HG03025 (cell line): ENCODE results near the gene PGM2.
A peak's percentile ranks its signal among the peaks of the same experiment; 100 is the strongest.

Source experiments
- ATAC-seq: cut with Tn5 transposase; IDR thresholded peaks from one replicate; pipeline ENCODE4 v1.9.1; 2021; ENCODE audit warnings: mild to moderate bottlenecking, moderate library complexity; ENCODE audit not compliant: unreplicated experiment, low FRiP score

Gene PGM2

DNA sequence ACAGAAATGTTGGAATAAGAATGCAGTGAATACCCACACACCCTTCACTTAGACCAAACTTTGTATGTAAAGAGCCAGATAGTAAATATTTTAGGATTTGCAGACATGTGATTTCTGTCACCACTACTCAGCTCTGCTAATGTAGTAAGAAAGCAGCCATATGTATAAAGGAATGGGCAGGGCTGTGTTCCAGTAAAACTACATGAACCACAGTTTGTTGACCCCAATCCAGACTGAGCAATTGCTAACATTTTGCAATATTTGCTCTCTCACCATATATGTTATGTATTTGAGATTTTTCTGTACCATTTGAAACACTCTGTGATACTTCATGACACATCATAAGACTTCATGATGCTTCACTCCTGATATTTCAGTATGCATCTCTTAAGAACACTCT lies 32.4 kb downstream of the PGM2 start:
- no peak for ATAC-seq

DNA sequence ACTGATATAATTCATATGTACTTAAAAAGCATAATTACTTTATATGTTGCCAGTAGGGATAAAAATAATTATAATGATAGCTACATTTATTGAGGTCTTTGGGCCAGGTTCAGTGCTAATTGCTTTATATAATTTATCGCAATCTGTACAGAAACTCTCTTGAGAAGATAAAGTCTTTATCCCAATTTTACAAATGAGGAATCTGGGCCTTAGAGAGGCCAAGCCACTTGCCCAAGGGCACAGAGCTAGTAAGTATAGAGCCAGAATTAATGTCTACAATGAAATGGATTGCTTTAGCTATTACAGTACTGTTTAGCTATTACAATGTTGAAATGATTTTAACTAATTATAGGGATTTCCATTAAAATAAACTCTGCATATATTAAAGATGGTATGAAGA lies 33.8 kb downstream of the PGM2 start:
- no peak for ATAC-seq

DNA sequence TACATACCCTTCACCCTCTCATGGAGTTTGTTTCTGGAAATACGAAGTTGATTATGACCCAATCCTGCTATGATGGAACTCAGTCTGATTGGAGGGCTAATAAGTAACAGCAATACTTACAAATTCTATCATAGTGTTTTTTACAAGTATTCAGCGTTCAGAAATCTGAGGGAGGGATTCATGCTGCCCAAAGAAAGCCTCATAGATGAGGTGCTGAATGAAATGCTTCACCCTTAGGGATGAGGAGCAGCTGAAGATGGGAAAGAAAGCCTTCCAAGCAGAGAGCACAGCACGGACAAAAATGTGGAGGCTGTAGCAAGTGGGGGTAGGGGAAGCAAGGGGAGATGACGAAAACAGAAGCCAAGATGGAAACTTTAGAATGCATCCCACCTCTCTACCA lies 36.5 kb downstream of the PGM2 start:
- no peak for ATAC-seq

DNA sequence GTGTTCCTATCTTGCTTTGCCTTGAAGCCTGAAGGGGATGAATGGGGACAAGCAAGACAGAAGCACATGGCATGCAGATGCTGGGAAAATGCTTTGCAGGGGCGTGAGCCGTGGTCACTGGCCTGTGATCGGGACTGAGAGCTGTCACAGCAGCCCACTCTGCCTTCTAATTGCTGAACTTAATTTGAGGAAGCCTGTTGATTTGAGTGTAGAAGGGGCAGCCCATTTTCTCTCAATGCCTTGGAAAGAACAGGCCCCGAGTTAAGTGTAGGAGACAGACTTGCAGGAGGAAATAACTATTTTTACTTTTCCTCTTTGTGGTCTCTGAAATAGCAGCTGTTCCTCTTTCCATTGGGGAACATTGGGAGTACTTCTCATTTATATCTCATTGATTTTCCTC lies 38.3 kb downstream of the PGM2 start:
- no peak for ATAC-seq

DNA sequence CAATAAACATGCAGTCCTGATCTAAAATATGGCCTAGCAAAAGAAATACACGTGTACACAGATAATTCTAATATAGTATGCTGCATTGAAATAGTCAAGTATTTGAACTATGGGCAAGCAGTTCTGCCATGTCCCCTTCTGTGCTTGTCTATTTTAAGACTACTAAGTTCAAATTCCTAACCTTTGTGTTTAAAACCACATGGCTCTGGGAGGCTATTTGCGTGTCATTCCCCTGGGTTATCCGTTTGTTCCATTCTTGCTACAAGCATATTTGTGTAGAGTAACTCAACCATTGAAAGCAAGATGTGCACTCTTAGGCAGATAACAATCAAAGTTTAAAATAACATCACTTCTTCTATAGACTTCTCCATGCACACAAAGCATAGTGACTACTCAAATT lies 39.0 kb downstream of the PGM2 start:
- ATAC-seq: no peak

DNA sequence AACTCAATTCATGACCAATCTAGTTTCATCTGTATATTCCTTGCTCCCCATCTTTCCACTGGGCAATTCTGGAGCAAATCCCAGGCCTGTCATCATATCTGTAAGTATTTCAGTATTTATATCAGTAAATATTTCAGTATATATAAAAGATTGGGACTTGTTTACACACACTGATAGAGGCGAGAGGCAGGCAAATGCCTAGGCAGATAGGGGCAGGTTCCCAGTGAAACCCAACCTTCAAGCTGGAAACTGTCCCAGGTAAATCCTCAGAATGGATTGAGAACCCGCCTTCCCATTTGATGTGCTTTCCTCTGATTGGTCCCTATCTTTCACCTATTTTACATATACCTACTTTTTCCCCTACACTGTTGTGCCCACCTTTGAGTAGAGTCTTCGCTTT lies 40.6 kb downstream of the PGM2 start:
- no peak for ATAC-seq

DNA sequence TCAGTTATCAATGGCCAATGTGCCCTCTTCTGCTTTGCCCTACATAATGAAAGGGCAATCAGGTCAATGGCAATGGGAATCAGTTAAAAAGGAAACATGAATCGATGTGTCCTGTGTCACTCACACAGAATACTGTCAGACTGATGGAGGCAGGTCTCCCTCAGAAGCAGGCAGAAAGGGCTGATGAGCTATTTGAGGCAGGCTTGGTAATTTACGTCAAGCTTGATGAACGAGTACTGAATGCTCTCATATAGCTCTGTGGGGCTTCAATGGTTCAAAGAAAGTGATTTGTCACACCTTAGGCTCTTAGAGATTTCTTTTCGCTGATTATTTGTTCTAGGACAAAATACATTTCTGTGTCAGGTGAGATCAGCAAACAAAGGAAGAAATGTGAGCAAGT lies 41.8 kb downstream of the PGM2 start:
- ATAC-seq: no peak

DNA sequence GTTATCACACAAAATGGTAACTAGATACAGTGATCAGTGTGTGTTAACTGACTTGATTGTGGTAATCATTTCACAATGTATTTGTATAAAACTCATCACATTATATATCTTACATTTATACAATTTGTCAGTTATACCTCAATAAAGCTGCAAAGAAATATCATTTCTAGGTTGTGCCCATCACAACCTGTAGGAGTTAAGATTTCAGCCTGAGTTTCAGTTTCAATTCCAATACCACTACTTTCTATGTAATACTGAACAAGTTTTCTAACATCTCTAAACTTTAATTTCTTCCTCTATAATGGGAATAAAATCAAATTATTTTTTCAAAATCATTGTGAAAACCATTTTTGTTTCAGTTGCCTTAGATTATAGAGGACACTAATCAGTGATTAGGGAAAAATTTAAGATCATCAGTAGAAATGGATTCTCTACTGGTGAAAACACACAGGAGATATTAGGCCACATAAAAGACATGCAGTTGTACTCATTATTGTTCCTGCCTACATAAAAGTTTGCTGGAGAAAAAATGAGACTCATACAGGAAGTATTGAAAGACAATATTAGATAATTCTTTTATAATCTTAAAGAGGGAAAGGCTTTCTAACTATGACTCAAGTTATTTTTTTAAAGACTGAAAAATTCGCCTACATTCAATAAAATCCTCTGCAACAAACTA lies 46.0 kb downstream of the PGM2 start:
- no peak for ATAC-seq

DNA sequence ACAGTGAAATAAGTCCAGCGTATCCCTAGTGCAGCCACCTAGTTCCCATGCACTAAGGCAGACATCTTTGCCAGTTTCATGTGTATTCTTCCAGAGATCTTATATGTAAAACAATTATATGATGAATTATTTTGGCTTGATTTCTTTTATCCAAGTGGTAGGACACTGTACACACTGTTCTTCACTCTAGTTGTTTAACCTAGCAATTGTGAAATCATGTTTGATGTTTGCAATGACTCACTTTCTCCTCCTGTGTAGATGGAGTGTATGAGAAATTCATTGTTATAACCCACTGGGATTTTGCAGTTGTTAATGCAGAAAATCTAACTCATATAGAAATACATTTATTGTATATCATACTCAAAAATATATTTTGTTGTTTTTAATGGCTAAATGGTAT lies 46.9 kb downstream of the PGM2 start:
- ATAC-seq: no peak

DNA sequence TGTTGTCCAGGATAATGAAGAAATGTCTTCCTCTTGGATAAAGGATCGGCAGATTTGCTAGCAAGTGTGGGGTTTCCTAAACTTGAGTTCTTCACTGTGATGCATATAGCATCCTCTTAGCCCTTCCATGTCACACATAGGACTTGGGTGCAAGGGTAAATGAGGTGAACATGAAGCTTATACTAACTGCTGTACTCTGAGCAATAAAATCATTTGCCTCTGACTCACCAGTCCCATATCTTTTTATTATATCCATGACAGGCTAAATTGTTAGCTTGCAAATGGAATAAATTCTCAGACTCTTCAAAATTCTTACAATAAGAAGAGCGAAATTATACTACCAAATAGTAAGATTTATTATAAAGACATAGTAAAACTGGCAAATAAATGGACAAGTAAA lies 49.7 kb downstream of the PGM2 start:
- no peak for ATAC-seq

DNA sequence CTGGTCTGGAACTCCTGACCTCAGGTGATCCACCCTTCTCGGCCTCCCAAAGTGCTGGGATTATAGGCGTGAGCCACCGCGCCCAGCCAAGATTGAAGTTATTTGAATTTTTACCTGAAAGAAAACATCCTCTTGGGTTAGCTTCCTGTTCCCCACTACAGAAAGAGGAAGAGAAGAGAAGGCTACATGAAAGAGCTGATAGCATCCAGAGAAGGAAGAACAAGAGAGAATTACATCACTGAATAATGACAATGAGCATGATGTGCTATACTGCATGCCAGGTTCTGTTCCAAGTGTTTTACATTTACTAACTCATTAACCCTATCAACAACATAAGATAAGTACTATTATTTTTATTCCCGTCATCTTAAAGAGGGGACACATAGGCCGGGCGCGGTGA lies 52.9 kb downstream of the PGM2 start:
- no peak for ATAC-seq

DNA sequence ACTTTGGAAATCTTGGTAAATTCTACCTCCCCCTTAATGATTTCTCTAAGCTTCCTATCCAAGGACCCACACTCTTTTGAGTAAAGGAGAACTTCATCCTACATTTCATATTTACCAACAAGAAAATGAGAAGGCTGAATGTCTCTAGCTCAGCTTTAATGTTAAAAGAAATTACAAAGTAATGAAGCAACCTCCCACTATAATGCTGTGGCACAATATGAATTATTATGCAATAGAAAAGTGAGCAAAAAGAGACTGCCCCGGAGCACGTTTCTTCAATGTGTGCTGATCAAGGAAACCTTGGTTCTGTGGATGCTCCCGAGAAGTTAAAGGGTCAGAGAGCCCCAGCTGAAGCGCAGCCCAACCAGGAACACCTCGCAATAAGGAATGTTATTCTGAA lies 55.3 kb downstream of the PGM2 start:
- no peak for ATAC-seq

DNA sequence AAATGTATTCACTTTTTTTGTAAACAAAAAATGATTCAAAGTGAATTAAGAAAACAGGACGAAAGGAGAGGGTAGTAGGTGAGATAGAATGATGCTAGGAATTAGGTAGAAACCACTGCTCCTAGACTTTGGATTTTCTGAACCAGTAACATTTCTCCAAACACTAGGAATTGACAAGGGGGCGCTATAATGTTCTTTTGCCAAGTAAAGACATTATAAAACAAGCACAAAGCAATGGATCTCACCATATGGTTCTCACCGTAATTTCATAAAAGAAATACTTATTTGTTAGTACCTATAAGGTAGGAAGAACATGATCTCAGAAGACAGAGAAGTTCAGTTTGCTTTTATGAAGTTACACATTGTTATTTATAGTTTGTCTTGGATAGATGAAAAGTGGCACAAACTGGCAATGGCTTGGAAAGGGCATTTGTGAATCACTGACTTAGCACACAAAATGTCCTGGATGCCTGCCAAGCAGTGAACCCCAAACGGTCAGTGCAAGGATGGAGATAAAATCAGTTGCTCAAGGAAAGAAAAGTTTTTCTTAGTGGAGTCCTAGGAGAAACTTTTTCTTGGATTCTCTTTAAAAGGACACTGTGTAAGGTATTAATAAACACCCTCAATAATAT lies 56.3 kb downstream of the PGM2 start:
- no peak for ATAC-seq

DNA sequence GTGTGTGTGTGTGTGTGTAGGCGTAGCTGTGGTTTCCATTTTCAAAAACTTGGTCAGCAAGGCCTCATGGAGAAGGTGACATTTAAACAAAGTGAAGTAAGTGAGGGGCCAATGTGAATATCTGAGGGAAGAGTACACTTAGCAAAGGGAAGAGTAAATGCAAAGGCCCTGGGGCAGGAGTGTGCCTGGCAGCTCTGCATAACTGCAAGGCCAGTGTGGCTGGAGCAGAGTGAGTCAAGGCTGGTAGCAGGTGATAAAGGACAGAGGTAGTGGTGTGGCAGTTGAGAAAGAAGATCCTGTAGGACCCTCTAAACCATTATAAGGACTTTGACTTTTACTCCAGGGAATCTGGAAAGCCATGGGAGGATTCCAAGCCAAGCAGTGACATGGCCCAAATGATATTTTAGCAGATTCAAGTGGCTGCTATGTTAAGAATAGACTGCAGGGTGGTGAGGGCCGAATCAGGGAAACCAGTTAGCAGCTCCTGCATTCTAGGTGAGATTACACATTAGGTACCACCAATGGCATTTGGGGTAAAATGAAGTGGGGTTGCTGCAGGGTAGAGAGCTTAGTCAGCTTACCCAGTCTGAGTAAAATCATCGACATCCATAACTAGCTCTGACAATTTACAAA lies 58.5 kb downstream of the PGM2 start:
- ATAC-seq: no peak

DNA sequence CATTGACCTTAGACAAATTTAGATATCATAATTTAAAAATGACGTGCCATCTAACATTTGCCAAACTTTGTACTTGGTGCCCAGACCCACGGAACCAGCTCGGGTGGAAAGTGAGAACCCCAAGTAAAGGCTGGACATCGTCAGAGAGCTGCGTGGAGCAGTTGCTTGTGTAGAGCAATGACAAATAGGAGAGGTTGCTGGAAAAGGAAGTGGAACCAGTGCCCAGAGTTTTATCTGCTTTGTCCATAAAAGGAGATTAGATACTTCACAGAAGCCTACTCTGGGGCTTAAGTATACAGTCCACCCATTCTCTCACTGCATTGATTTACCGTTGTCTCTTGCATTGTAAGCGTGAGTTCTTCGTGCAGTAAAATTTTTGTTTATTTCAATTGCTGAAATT lies 59.0 kb downstream of the PGM2 start:
- ATAC-seq: no peak

DNA sequence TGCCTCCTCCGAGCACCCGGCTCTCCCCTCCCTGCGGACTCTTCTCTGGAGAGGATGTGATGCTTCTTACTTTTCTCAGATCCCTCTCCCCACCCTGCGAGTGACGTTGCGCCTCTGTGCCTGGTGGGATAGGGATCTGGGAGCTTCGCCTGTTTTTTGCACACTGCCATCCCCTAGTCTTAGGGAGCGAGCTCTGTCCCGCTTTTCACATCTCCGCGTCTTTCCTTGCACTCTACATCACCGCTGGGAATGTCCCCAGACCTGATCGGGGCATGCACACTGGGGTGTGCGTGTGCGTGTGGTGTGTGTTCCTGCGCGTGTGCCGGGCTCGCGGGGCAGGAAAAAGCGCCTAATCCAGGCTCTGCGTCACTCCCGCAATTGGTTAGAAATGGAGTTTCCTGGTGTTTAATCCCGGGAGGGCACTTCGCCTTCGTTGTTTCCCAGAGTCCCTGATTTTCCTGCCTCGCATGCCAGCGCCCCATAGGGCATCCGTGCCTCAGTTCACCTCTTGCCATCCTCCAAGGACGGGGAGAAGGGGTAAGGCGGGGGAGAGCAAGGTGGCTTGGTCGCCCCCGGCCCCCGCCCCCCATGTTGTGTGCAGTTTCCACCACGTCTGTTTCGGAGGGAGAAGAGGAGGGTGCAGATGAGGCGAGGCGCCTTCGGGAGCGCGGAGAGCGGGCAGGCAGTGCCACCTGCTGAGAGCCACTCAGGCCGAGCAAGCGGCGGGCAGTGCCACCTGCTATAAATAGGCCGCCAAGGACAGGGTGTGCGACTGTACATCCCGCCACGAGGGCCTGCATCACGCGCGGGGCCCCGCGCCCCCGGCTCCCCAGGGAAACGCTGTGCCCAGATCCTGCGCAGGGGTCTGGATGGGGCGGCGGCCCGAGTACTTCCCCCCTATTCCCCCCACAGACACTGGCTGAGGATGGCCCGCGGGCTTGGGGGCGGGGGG lies 63.6 kb downstream of the PGM2 start:
- no peak for ATAC-seq

DNA sequence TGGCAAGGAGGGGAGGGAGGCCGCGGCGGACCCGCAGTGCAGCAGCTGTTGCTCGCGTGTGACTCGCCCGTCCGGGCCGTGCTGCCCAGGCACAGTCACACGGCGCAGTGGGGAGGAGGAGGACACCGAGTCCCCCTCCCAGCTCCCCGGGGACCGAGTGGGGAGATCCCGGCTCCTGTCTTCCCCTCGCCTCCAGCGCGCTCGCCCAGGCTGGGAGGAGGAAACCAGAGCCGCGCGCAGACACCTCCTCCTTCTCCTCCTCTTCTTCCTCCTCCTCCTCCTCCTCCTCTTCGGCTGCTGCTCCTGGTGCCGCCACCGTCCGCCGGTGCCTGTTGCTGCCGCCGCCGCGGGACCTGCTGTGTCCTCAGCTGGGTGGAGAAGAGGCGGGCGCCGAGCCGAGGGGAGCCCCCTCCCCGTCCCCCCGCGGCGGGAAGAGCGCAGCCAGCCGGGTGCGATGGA lies 64.3 kb downstream of the PGM2 start, which contains the start of gene TBC1D1:
TBC1D1 (plus strand) TSS at position 284 of the 459 bp plus-strand sequence. CDS start 11,012 bp downstream, outside the sequence.
- ATAC-seq: peak; percentile 23

DNA sequence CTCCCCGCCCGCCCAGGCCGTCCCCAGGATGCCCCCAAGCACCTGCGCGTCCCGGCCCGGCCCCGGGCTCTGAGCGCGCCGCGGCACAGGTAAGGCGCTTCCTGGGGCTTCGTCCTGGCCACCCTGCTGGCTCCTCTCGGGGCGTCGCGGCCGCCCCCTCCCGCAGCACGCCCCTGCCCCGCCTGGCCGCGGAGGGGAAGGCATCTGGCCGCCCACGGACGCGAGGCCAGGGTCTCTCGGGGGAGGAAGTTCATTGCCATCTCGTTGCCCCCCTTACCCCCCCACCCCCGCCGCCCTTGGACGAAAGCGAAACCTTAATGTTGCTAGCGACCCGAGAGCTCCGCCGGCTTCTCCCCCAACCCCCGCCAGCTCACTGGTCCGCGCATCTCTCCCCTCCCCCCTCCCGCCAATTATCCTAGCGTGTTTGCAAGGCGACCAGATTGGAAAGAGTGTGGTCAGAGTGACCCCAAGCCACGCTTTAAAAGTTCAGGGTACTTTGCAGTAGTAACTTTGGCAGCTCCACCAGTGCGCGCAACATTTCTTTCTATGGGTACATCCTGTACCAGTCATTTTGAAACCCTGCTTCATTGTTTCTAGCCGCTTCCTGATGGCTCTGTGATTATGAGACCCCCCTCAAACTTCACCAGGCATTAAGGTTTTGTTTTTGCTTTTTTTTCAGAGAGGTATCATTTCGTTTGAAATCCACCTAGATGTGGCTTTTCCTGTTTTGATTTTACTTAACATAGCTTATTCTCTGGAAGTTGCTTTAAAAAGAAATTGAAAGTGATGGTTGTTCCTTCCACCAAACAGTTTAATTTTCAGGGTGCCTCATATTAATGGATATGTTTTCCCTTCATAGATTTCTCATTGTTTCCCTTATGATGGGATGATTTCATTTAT lies 65.0 kb downstream of the PGM2 start:
- peak; percentile 42 for ATAC-seq

DNA sequence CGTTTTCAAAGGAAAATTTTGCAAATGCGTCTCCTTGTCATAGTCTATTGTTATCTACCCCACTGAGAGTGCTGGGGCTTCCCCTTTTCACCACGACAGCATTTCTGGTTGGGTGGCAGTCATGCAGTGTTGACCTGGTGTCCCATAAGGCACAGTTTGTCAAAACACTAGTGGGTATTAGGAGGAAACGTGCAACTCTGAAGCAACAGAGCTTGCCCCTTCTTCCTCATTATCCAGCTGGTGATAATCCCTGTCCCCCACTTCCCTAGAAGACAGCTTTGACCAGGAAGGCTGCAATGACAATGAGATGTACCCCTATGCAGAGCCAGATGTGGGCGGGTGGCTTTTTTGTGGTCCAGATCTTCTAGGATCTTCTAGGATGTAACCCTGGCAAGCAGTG lies 66.2 kb downstream of the PGM2 start:
- ATAC-seq: peak; percentile 60

DNA sequence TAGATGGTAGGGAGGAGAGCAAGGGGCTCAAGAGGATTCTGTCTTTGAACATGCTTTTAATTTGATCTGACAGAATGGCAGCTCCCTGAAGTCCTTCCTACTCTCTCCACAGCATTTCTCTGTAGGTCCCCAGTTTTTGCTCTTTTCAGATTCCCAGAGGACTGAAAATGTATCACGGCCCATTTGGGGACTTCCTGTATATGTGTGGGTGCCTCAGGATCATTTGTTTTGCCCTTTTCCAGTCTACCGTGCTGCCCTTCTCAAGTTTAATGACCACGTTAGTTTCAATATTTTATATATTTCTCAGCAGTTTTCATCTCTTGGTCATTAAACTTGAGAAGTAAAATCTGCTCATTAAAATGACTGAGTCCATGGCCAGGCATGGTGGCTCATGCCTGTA lies 66.7 kb downstream of the PGM2 start:
- ATAC-seq: no peak
